ENCODE results near the gene OR10J5.

Gene OR10J5

DNA sequence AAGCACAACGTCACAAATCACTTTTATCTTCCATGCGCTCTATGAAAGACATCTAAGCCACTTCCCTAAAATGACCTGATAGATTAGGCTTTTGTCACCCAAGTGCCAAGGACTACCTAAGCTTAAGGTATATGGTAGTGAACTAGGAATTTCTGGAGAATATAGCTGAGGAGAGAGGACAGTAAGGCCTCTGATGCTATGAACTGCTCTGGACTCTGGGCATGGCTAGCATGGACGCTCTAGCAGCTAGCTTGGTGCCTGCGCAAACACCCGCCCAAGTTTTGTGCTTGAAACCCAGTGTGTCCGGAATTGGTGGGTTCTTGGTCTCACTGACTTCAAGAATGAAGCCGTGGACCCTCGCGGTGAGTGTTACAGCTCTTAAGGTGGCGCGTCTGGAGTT lies 42.5 kb downstream of the OR10J5 start:
- Histone ChIP-seq H2AFZ (no peak overlapping the region), H3K4me2 (ENCODE audit: low read length) (no peak overlapping the region), H3K27ac (no peak overlapping the region), H3K9ac (no peak overlapping the region), H3K27me3 (ENCODE audit: control insufficient read depth, insufficient read depth, low read length) (no peaks in the 10 kb centered on the region), H3K36me3 (ENCODE audit: control insufficient read depth, insufficient read depth, low read length) (no peaks in the 10 kb centered on the region), H3K79me2 (no peaks in the 10 kb centered on the region), H3K9me3 (ENCODE audit: control insufficient read depth, low read length) (no peaks in the 10 kb centered on the region), H3K4me1 (no peaks in the 10 kb centered on the region), H3K4me3 (ENCODE audit: low read depth, low read length) (no peak overlapping the region)
- TF ChIP-seq, protein P1, sequence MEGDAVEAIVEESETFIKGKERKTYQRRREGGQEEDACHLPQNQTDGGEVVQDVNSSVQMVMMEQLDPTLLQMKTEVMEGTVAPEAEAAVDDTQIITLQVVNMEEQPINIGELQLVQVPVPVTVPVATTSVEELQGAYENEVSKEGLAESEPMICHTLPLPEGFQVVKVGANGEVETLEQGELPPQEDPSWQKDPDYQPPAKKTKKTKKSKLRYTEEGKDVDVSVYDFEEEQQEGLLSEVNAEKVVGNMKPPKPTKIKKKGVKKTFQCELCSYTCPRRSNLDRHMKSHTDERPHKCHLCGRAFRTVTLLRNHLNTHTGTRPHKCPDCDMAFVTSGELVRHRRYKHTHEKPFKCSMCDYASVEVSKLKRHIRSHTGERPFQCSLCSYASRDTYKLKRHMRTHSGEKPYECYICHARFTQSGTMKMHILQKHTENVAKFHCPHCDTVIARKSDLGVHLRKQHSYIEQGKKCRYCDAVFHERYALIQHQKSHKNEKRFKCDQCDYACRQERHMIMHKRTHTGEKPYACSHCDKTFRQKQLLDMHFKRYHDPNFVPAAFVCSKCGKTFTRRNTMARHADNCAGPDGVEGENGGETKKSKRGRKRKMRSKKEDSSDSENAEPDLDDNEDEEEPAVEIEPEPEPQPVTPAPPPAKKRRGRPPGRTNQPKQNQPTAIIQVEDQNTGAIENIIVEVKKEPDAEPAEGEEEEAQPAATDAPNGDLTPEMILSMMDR (IDR thresholded peaks at IDR 0.05), result no peak

GRCh38 chr1:159492575-159493323 lies 43.1 kb downstream of the OR10J5 start:
- no peak overlapping the region for H3K4me2 ChIP-seq (ENCODE audit: low read length)
- H2AFZ ChIP-seq, result no peak overlapping the region
- no peaks in the 10 kb centered on the region for H3K9me3 ChIP-seq (ENCODE audit: control insufficient read depth, low read length)
- H3K9ac ChIP-seq, result no peak overlapping the region
- H3K36me3 ChIP-seq (ENCODE audit: control insufficient read depth, insufficient read depth, low read length), result no peaks in the 10 kb centered on the region
- H3K27ac ChIP-seq, result no peak overlapping the region
- TF ChIP-seq, protein P1 (IDR thresholded peaks at IDR 0.05), result no peak
- H3K4me1 ChIP-seq, result no peaks in the 10 kb centered on the region
- no peaks in the 10 kb centered on the region for H3K79me2 ChIP-seq
- no peaks in the 10 kb centered on the region for H3K27me3 ChIP-seq (ENCODE audit: control insufficient read depth, insufficient read depth, low read length)
- no peak overlapping the region for H3K4me3 ChIP-seq (ENCODE audit: low read depth, low read length)

Data from parathyroid adenoma (tissue), 2 donors.